HEK293 (cell line): ENCODE data around the gene ZGPAT.

Source experiments
- CTCF ChIA-PET: fragments of 350-600 bp; formaldehyde crosslinking; extraction: SDS; loops from one replicate; lab custom pipeline; 2021; ENCODE audit warnings: antibody characterized with exemption; lab: Yijun Ruan, JAX
- POLR2A ChIA-PET: fragments of 300-600 bp; formaldehyde crosslinking; extraction: SDS; loops from one replicate; lab custom pipeline; 2020; ENCODE audit warnings: antibody characterized with exemption, inconsistent platforms; lab: Yijun Ruan, JAX
- H3K27ac ChIP-seq: fragments of 200-500 bp; sonication (Bioruptor generic); 2 replicates; pipeline ENCODE4 v1.5.1; 2014; ENCODE audit warnings: low read depth, low read length, control low read depth, inconsistent platforms; ENCODE audit errors: extremely low read depth
- H3K36me3 ChIP-seq, 2 experiments: fragments of 200-500 bp in 1 of 2; sonication (Bioruptor generic) in 1 of 2; 1 replicate in 1 of 2; 2 replicates in 1 of 2; pipeline ENCODE4 v1.5.1; 2014 to 2017; ENCODE audit warnings: inconsistent platforms in 2 of 2, low read length in 2 of 2; ENCODE audit not compliant: control insufficient read depth in 2 of 2, insufficient read depth in 1 of 2
- H3K4me1 ChIP-seq: fragments of 200-500 bp; sonication (Bioruptor generic); 2 replicates; pipeline ENCODE4 v1.5.1; 2014; ENCODE audit warnings: mild to moderate bottlenecking, low read length, inconsistent platforms; ENCODE audit not compliant: control insufficient read depth, insufficient read depth
- H3K4me3 ChIP-seq: 2 replicates; pipeline ENCODE4 v1.5.1; 2011; ENCODE audit warnings: low read depth, mild to moderate bottlenecking, control low read depth, low read length, moderate library complexity
- H3K9me3 ChIP-seq: fragments of 200-500 bp; sonication (Bioruptor generic); 2 replicates; pipeline ENCODE4 v1.5.1; 2014; ENCODE audit warnings: low read depth, low read length, inconsistent platforms; ENCODE audit not compliant: control insufficient read depth, insufficient read depth
- GLI4 ChIP-seq: fragments of 450-650 bp; formaldehyde crosslinking; IDR thresholded peaks from 2 replicates; pipeline ENCODE4 v1.5.1; 2016; ENCODE audit warnings: missing biosample characterization, missing genetic modification characterization
- GLIS1 ChIP-seq: fragments of 450-650 bp; formaldehyde crosslinking; IDR thresholded peaks from 2 replicates; pipeline ENCODE4 v1.5.1; 2016; ENCODE audit warnings: missing biosample characterization, missing genetic modification characterization
- GLIS2 ChIP-seq: fragments of 450-650 bp; formaldehyde crosslinking; IDR thresholded peaks from 2 replicates; pipeline ENCODE4 v1.5.1; 2016; ENCODE audit warnings: missing biosample characterization, missing genetic modification characterization
- HIC1 ChIP-seq: fragments of 450-650 bp; formaldehyde crosslinking; IDR thresholded peaks from 2 replicates; pipeline ENCODE4 v1.5.1; 2016; ENCODE audit warnings: missing biosample characterization, missing genetic modification characterization
- KLF1 ChIP-seq: fragments of 450-650 bp; formaldehyde crosslinking; IDR thresholded peaks from 2 replicates; pipeline ENCODE4 v1.5.1; 2016; ENCODE audit warnings: missing biosample characterization, missing genetic modification characterization
- KLF8 ChIP-seq: fragments of 450-650 bp; formaldehyde crosslinking; IDR thresholded peaks from 2 replicates; pipeline ENCODE4 v1.5.1; 2016; ENCODE audit warnings: missing biosample characterization, missing genetic modification characterization
- SP2 ChIP-seq: fragments of 450-650 bp; formaldehyde crosslinking; IDR thresholded peaks from 2 replicates; pipeline ENCODE4 v1.5.1; 2016; ENCODE audit warnings: missing biosample characterization, missing genetic modification characterization
- ZBTB17 ChIP-seq: fragments of 450-650 bp; formaldehyde crosslinking; IDR thresholded peaks from 2 replicates; pipeline ENCODE4 v1.5.1; 2016; ENCODE audit warnings: missing biosample characterization, missing genetic modification characterization
- ZBTB48 ChIP-seq: fragments of 450-650 bp; formaldehyde crosslinking; IDR thresholded peaks from 2 replicates; pipeline ENCODE4 v1.5.1; 2016; ENCODE audit warnings: missing biosample characterization, missing genetic modification characterization
- ZFHX2 ChIP-seq: fragments of 450-650 bp; formaldehyde crosslinking; conservative IDR thresholded peaks from 2 replicates; pipeline ENCODE4 v1.5.1; 2016; ENCODE audit warnings: missing biosample characterization, missing genetic modification characterization
- ZFP69B ChIP-seq: fragments of 450-650 bp; formaldehyde crosslinking; IDR thresholded peaks from 2 replicates; pipeline ENCODE4 v1.5.1; 2016; ENCODE audit warnings: missing biosample characterization, missing genetic modification characterization
- ZIC2 ChIP-seq: fragments of 450-650 bp; formaldehyde crosslinking; IDR thresholded peaks from 2 replicates; pipeline ENCODE4 v1.5.1; 2016; ENCODE audit warnings: missing biosample characterization, missing genetic modification characterization
- ZNF473 ChIP-seq: fragments of 450-650 bp; formaldehyde crosslinking; IDR thresholded peaks from 2 replicates; pipeline ENCODE4 v1.5.1; 2017; ENCODE audit warnings: missing biosample characterization, missing genetic modification characterization
- ZNF514 ChIP-seq: fragments of 450-650 bp; formaldehyde crosslinking; IDR thresholded peaks from 2 replicates; pipeline ENCODE4 v1.5.1; 2016; ENCODE audit warnings: missing biosample characterization, missing genetic modification characterization
- ZNF548 ChIP-seq: fragments of 450-650 bp; formaldehyde crosslinking; IDR thresholded peaks from 2 replicates; pipeline ENCODE4 v1.5.1; 2016; ENCODE audit warnings: missing biosample characterization, missing genetic modification characterization
- ZNF560 ChIP-seq: fragments of 450-650 bp; formaldehyde crosslinking; IDR thresholded peaks from 2 replicates; pipeline ENCODE4 v1.5.1; 2017; ENCODE audit warnings: missing biosample characterization, missing genetic modification characterization, borderline replicate concordance
- ZNF600 ChIP-seq: fragments of 450-650 bp; formaldehyde crosslinking; IDR thresholded peaks from 2 replicates; pipeline ENCODE4 v1.5.1; 2016; ENCODE audit warnings: missing biosample characterization, missing genetic modification characterization
- ZNF660 ChIP-seq: fragments of 450-650 bp; IDR thresholded peaks from 2 replicates; pipeline ENCODE4 v1.5.1; 2018; ENCODE audit warnings: missing biosample characterization, mild to moderate bottlenecking, missing genetic modification characterization
- ZNF677 ChIP-seq: fragments of 450-650 bp; IDR thresholded peaks from 2 replicates; pipeline ENCODE4 v1.5.0; 2018; ENCODE audit warnings: missing biosample characterization, mild to moderate bottlenecking, missing genetic modification characterization, moderate library complexity
- ZNF792 ChIP-seq: fragments of 450-650 bp; formaldehyde crosslinking; IDR thresholded peaks from 2 replicates; pipeline ENCODE4 v1.5.1; 2016; ENCODE audit warnings: missing biosample characterization, missing genetic modification characterization
- ZSCAN16 ChIP-seq: fragments of 450-650 bp; formaldehyde crosslinking; IDR thresholded peaks from 2 replicates; pipeline ENCODE4 v1.5.1; 2016; ENCODE audit warnings: missing biosample characterization, missing genetic modification characterization
- ZXDB ChIP-seq: fragments of 450-650 bp; formaldehyde crosslinking; IDR thresholded peaks from 2 replicates; pipeline ENCODE4 v1.5.1; 2016; ENCODE audit warnings: missing biosample characterization, missing genetic modification characterization
- TF ChIP-seq, protein P1 (sequence below): fragments of 450-650 bp; formaldehyde crosslinking; IDR thresholded peaks from 2 replicates; pipeline ENCODE4 v1.5.1; 2017; ENCODE audit warnings: missing biosample characterization, missing genetic modification characterization

ZGPAT gene

GRCh38 chr20:63690898-63691710 lies 16.7 kb upstream of the ZGPAT start:
- ChIA-PET POLR2A (interaction anchor here (1.2 kb wide), 1 partner anchor 9 kb away, joined by 3 read pairs; no protein-coding TSS in a partner anchor), CTCF (interaction anchor here (0.6 to 1.5 kb wide), 2 partner anchors 153 to 380 kb away, joined by 3 to 4 read pairs; no protein-coding TSS in a partner anchor)
- H3K9me3 ChIP-seq, result no peaks in the 10 kb centered on the region
- no peaks in the 10 kb centered on the region for H3K4me1 ChIP-seq
- peaks cover 0 to 12% of the 10 kb centered on the region in 2 experiments; a peak in 1 of 3 replicates for H3K36me3 ChIP-seq
- no peak for TF ChIP-seq ZNF514 (tag by site-specific recombination)
- peak; percentile 91 for TF ChIP-seq KLF1
- peak; percentile 60; the same call in 1 of the 2 replicates for TF ChIP-seq HIC1 (tag by site-specific recombination)
- no peak for TF ChIP-seq ZNF660 (tag by site-specific recombination)
- peak; percentile 36; the same call in 1 of the 2 replicates for TF ChIP-seq GLIS2
- no peak for TF ChIP-seq GLI4 (tag by site-specific recombination)
- TF ChIP-seq ZFHX2 (tag by site-specific recombination), result 0 out of 2 replicates have a peak, but pooled peaks have one; percentile 13
- peak; percentile 36; the same call in 1 of the 2 replicates for TF ChIP-seq KLF8 (tag by site-specific recombination)
- TF ChIP-seq ZXDB, result no peak
- TF ChIP-seq GLIS1 (tag by site-specific recombination), result peak; percentile 73
- no peak for TF ChIP-seq ZSCAN16 (tag by site-specific recombination)
- TF ChIP-seq ZNF600 (tag by site-specific recombination), result no peak
- no peak overlapping the region for H3K4me3 ChIP-seq
- no peak overlapping the region for H3K27ac ChIP-seq

- Histone ChIP-seq H3K36me3 (peaks cover 0 to 12% of the 10 kb centered on the region in 2 experiments; a peak in 1 of 3 replicates), H3K27ac (no peak overlapping the region), H3K4me3 (no peak overlapping the region), H3K9me3 (no peaks in the 10 kb centered on the region), H3K4me1 (no peaks in the 10 kb centered on the region)
- ChIA-PET CTCF (interaction anchor here (1.5 kb wide), 1 partner anchor 153 kb away, joined by 4 read pairs; no protein-coding TSS in a partner anchor), POLR2A (interaction anchor here (1.2 kb wide), 1 partner anchor 9 kb away, joined by 3 read pairs; no protein-coding TSS in a partner anchor)
- TF ChIP-seq GLIS1 (tag by site-specific recombination) (peak; percentile 60), ZIC2 (tag by site-specific recombination) (0 out of 2 replicates have a peak, but pooled peaks have one; percentile 18), SP2 (tag by site-specific recombination) (no peak), ZNF560 (tag by site-specific recombination) (no peak)
Measured at GRCh38 chr20:63691711-63692435, 16.0 kb upstream of the ZGPAT start.

- ChIA-PET POLR2A (no interaction called here), CTCF (no interaction called here)
- Histone ChIP-seq H3K4me1 (no peaks in the 10 kb centered on the region), H3K36me3 (peaks cover 0 to 18% of the 10 kb centered on the region in 2 experiments; a peak in 1 of 3 replicates), H3K4me3 (no peak overlapping the region), H3K9me3 (no peaks in the 10 kb centered on the region), H3K27ac (no peak overlapping the region)
- TF ChIP-seq ZNF548 (tag by site-specific recombination) (peak; percentile 76; the same call in 1 of the 2 replicates), ZNF600 (tag by site-specific recombination) (0 out of 2 replicates have a peak, but pooled peaks have one; percentile 62), ZBTB17 (peak; percentile 76), ZNF473 (tag by site-specific recombination) (no peak), SP2 (tag by site-specific recombination) (peak; percentile 25; the same call in 1 of the 2 replicates), ZFP69B (peak; percentile 43; the same call in 1 of the 2 replicates), ZNF792 (no peak), ZNF677 (tag by site-specific recombination) (peak; percentile 66; the same call in 1 of the 2 replicates), ZBTB48 (tag by site-specific recombination) (peak; percentile 95)
- TF ChIP-seq, protein P1, sequence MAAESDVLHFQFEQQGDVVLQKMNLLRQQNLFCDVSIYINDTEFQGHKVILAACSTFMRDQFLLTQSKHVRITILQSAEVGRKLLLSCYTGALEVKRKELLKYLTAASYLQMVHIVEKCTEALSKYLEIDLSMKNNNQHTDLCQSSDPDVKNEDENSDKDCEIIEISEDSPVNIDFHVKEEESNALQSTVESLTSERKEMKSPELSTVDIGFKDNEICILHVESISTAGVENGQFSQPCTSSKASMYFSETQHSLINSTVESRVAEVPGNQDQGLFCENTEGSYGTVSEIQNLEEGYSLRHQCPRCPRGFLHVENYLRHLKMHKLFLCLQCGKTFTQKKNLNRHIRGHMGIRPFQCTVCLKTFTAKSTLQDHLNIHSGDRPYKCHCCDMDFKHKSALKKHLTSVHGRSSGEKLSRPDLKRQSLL (tag by site-specific recombination), result 0 out of 2 replicates have a peak, but pooled peaks have one; percentile 12
Measured at GRCh38 chr20:63692436-63693082, 15.3 kb upstream of the ZGPAT start.
